DOHH2 (cell line): ENCODE data around the gene ALDH1A1.

Experiments used
- EZH2phosphoT487 ChIP-seq: fragments of 200-600 bp; sonication (generic); IDR thresholded peaks from 2 replicates; pipeline ENCODE4 v1.6.1; 2017; ENCODE audit warnings: borderline replicate concordance, mild to moderate bottlenecking, antibody characterized with exemption, low read length, moderate library complexity, mixed read lengths
- TF ChIP-seq, protein P1 (sequence below): fragments of 200-600 bp; sonication (generic); IDR thresholded peaks from one replicate; pipeline ENCODE4 v1.5.1; 2014; ENCODE audit warnings: antibody characterized with exemption, mild to moderate bottlenecking, low read depth, low read length; ENCODE audit not compliant: poor library complexity, severe bottlenecking

DNA sequence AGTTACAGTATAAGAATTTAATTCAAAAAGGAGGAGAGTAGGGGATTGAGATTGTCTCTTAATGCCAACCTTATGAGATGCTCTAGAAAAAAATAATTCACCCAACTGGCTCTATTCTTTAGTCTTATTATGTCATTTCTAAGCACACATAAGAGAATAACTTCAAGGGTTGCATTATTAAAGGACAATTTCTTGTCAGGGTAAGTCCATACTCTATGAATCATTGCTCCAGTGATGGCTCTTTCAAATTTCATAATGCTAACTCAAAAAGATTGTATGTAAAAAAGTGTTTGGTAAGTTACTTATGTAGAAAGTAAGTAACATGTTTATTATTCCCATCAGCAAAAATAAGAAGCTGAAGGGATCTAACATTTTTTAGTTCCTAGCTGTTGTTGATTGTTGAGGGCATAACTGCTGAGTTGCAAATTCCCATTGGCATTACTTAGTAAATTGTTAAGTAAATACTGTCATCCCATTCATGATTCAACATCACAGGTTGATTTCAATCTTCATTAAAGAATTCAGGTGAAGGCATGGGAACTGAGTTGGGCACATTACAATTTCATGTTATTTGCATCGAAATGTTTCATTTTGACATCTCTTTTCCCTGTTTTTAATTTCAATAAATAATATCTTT is 28.6 kb downstream of the ALDH1A1 start:
- TF ChIP-seq EZH2phosphoT487 = no peak
- TF ChIP-seq, protein P1, sequence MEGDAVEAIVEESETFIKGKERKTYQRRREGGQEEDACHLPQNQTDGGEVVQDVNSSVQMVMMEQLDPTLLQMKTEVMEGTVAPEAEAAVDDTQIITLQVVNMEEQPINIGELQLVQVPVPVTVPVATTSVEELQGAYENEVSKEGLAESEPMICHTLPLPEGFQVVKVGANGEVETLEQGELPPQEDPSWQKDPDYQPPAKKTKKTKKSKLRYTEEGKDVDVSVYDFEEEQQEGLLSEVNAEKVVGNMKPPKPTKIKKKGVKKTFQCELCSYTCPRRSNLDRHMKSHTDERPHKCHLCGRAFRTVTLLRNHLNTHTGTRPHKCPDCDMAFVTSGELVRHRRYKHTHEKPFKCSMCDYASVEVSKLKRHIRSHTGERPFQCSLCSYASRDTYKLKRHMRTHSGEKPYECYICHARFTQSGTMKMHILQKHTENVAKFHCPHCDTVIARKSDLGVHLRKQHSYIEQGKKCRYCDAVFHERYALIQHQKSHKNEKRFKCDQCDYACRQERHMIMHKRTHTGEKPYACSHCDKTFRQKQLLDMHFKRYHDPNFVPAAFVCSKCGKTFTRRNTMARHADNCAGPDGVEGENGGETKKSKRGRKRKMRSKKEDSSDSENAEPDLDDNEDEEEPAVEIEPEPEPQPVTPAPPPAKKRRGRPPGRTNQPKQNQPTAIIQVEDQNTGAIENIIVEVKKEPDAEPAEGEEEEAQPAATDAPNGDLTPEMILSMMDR = no peak
